Neural cell (in vitro differentiated cells): ENCODE data around the gene OTX2. TPM values are rescaled to one million over a fixed set of nuclear protein-coding genes. Genes with fewer than 3 reads are reported as not detected.

Experiments
- H2AFZ ChIP-seq: fragments of 200-600, 300-800 bp; sonication (generic), shearing (Covaris generic); 2 replicates; pipeline ENCODE4 v1.6.0; 2014; ENCODE audit warnings: low read depth, mild to moderate bottlenecking, antibody characterized with exemption, low read length, moderate library complexity
- H3F3A ChIP-seq: fragments of 200-600 bp; shearing (Covaris generic); 2 replicates; pipeline ENCODE4 v1.6.1; 2016; ENCODE audit warnings: mild to moderate bottlenecking, moderate library complexity, mixed read lengths, antibody characterized with exemption, low read length; ENCODE audit not compliant: insufficient read depth, poor library complexity, severe bottlenecking
- H3K27ac ChIP-seq: fragments of 200-600, 300-800 bp; sonication (generic), shearing (Covaris generic); 2 replicates; pipeline ENCODE4 v1.5.1; 2014; ENCODE audit warnings: mild to moderate bottlenecking, low read length, moderate library complexity
- H3K27me3 ChIP-seq: fragments of 300-800, 200-600 bp; sonication (generic), shearing (Covaris generic); 2 replicates; pipeline ENCODE4 v1.6.0; 2014; ENCODE audit warnings: mild to moderate bottlenecking, low read depth, low read length, moderate library complexity; ENCODE audit not compliant: insufficient read depth
- H3K36me3 ChIP-seq: fragments of 300-800, 200-600 bp; sonication (generic), shearing (Covaris generic); 2 replicates; pipeline ENCODE4 v1.5.1; 2014; ENCODE audit warnings: mild to moderate bottlenecking, antibody characterized with exemption, low read length, moderate library complexity; ENCODE audit not compliant: insufficient read depth
- H3K4me2 ChIP-seq: fragments of 300-800, 200-600 bp; sonication (generic), shearing (Covaris generic); 2 replicates; pipeline ENCODE4 v1.6.0; 2014; ENCODE audit warnings: mild to moderate bottlenecking, low read length
- H3K4me3 ChIP-seq: fragments of 300-800, 200-600 bp; sonication (generic), shearing (Covaris generic); 2 replicates; pipeline ENCODE4 v1.5.1; 2014; ENCODE audit warnings: mild to moderate bottlenecking, low read length, moderate library complexity
- H3K79me2 ChIP-seq: fragments of 200-600 bp; shearing (Covaris generic); replicated peaks from 2 replicates; pipeline ENCODE4 v1.6.0; 2014; ENCODE audit warnings: mild to moderate bottlenecking, low read length, moderate library complexity; ENCODE audit not compliant: insufficient read depth
- H3K9ac ChIP-seq: fragments of 300-800, 200-600 bp; sonication (generic), shearing (Covaris generic); 2 replicates; pipeline ENCODE4 v1.6.1; 2016; ENCODE audit warnings: mild to moderate bottlenecking, low read length, mixed read lengths
- H3K9me2 ChIP-seq: fragments of 200-600 bp; shearing (Covaris generic); 2 replicates; pipeline ENCODE4 v1.6.1; 2016; ENCODE audit warnings: mild to moderate bottlenecking, low read length, mixed read lengths; ENCODE audit not compliant: insufficient read depth
- H3K9me3 ChIP-seq: fragments of 200-600, 300-800 bp; sonication (generic), shearing (Covaris generic); 2 replicates; pipeline ENCODE4 v1.6.1; 2016; ENCODE audit warnings: mild to moderate bottlenecking, mixed run types, low read length, moderate library complexity, mixed read lengths
- H4K20me1 ChIP-seq: fragments of 200-600 bp; shearing (Covaris generic); 2 replicates; pipeline ENCODE4 v1.6.1; 2016; ENCODE audit warnings: mild to moderate bottlenecking, mixed run types; ENCODE audit not compliant: insufficient read depth
- CTCF ChIP-seq: fragments of 450-650 bp; IDR thresholded peaks from 2 replicates; pipeline ENCODE4 v1.5.1; 2014; ENCODE audit warnings: antibody characterized with exemption, mild to moderate bottlenecking, moderate library complexity; ENCODE audit not compliant: poor library complexity, severe bottlenecking
- EP300 ChIP-seq: fragments of 450-650 bp; conservative IDR thresholded peaks from 2 replicates; pipeline ENCODE4 v1.6.1; 2014; ENCODE audit warnings: antibody characterized with exemption, mild to moderate bottlenecking, moderate library complexity; ENCODE audit not compliant: poor library complexity, severe bottlenecking
- EZH2 ChIP-seq: fragments of 200-600, 300-800 bp; shearing (Covaris generic), sonication (generic); IDR thresholded peaks from 2 replicates; pipeline ENCODE4 v1.6.1; 2014; ENCODE audit warnings: antibody characterized with exemption, low read length, borderline replicate concordance, mild to moderate bottlenecking; ENCODE audit not compliant: insufficient read depth, poor library complexity, severe bottlenecking
- MXI1 ChIP-seq: fragments of 450-650 bp; conservative IDR thresholded peaks from 2 replicates; pipeline ENCODE4 v1.6.1; 2014; ENCODE audit warnings: antibody characterized with exemption, mild to moderate bottlenecking; ENCODE audit not compliant: poor library complexity, severe bottlenecking
- POLR2AphosphoS5 ChIP-seq: IDR thresholded peaks from 2 replicates; pipeline ENCODE4 v1.6.1; 2012
- RAD21 ChIP-seq: fragments of 450-650 bp; conservative IDR thresholded peaks from 2 replicates; pipeline ENCODE4 v1.6.1; 2014; ENCODE audit warnings: antibody characterized with exemption, mild to moderate bottlenecking, moderate library complexity
- REST ChIP-seq: IDR thresholded peaks from 2 replicates; pipeline ENCODE4 v1.6.1; 2012; ENCODE audit warnings: borderline replicate concordance
- SMC3 ChIP-seq: fragments of 450-650 bp; conservative IDR thresholded peaks from 2 replicates; pipeline ENCODE4 v1.6.1; 2014; ENCODE audit warnings: antibody characterized with exemption, mild to moderate bottlenecking, moderate library complexity; ENCODE audit not compliant: poor library complexity
- TAF1 ChIP-seq: IDR thresholded peaks from 2 replicates; pipeline ENCODE4 v1.6.1; 2012; ENCODE audit warnings: low read depth
- polyA plus RNA-seq: library from polyadenylated mRNA; depleted of rRNA; stranded (reverse); fragments of >200 nt; gene quantifications from 2 replicates; pipeline ENCODE4 v1.2.3, GENCODE V29; 2014

OTX2 gene
- polyA plus RNA-seq, 1 donor from 2014 or later: 2.1 TPM

GRCh38 chr14:56795284-56795622 lies 15.0 kb downstream of the OTX2 start:
- H3K36me3 ChIP-seq: no peaks in the 10 kb centered on the region
- no peaks in the 10 kb centered on the region for H4K20me1 ChIP-seq
- H3K79me2 ChIP-seq: peaks cover 4% of the 10 kb centered on the region
- H3K4me2 ChIP-seq: no peak overlapping the region
- no peaks in the 10 kb centered on the region for H3K9me2 ChIP-seq
- H3K9ac ChIP-seq: no peak overlapping the region
- no peak for TF ChIP-seq EZH2
- no peak for TF ChIP-seq MXI1
- no peak for TF ChIP-seq POLR2AphosphoS5
- peaks cover 5% of the 10 kb centered on the region for H3K9me3 ChIP-seq
- H3K4me3 ChIP-seq: no peak overlapping the region
- no peak overlapping the region for H3K27ac ChIP-seq
- H3K27me3 ChIP-seq: peaks cover 65% of the 10 kb centered on the region
- no peaks in the 10 kb centered on the region for H3F3A ChIP-seq
- no peak overlapping the region for H2AFZ ChIP-seq

- Histone ChIP-seq H3K27me3 (peaks cover 60% of the 10 kb centered on the region), H3F3A (no peaks in the 10 kb centered on the region), H3K4me3 (no peak overlapping the region), H2AFZ (no peak overlapping the region), H3K79me2 (peaks cover under 1% of the 10 kb centered on the region), H3K27ac (no peak overlapping the region), H3K9ac (no peak overlapping the region), H3K4me2 (no peak overlapping the region), H3K36me3 (no peaks in the 10 kb centered on the region), H3K9me3 (peaks cover 5% of the 10 kb centered on the region), H3K9me2 (no peaks in the 10 kb centered on the region), H4K20me1 (no peaks in the 10 kb centered on the region)
- TF ChIP-seq EP300 (no peak), CTCF (no peak), REST (no peak), TAF1 (no peak), MXI1 (no peak), RAD21 (no peak), SMC3 (no peak), POLR2AphosphoS5 (no peak), EZH2 (no peak)
Observed at GRCh38 chr14:56794557-56795283, 15.6 kb downstream of the OTX2 start.
